Astrocyte of the spinal cord (primary cell): Measurements from ENCODE around the gene IRX1.

Source experiments
- DNase-seq: peaks from one replicate; pipeline ENCODE4 v3.0.0; 2011; ENCODE audit warnings: low read depth, low spot score
- H3K4me3 ChIP-seq: 2 replicates; pipeline ENCODE4 v1.5.1; 2011; ENCODE audit warnings: low read depth, mild to moderate bottlenecking, low read length, moderate library complexity
- CTCF ChIP-seq: IDR thresholded peaks from 2 replicates; pipeline ENCODE4 v1.5.1; 2012; ENCODE audit warnings: low read depth, mild to moderate bottlenecking, low read length, inconsistent platforms
- in situ Hi-C: cut with HindIII; loops from 2 replicates; pipeline ENCODE4 v1.10.0; 2017; ENCODE audit warnings: low sequenced_read_pairs

Gene IRX1

GRCh38 chr5:3650320-3650719, 54.7 kb downstream of the IRX1 start:
- no peak overlapping the region for H3K4me3 ChIP-seq
- DNase-seq, result no peak
- TF ChIP-seq CTCF, result no peak
- in situ Hi-C loops, result no loop called here

- in situ Hi-C loops, result no loop called here
- no peak for DNase-seq
- TF ChIP-seq CTCF, result no peak
- H3K4me3 ChIP-seq, result no peak overlapping the region
These were observed 55.2 kb downstream of the IRX1 start for GRCh38 chr5:3650868-3651267.
